A673 (cell line): ENCODE measurements around the gene PATJ.

Experiments
- EZH2 ChIP-seq: fragments of 200-600 bp; sonication (generic); IDR thresholded peaks from 2 replicates; pipeline ENCODE4 v1.6.1; 2017; ENCODE audit warnings: borderline replicate concordance, low read depth, mild to moderate bottlenecking, mixed read lengths, antibody characterized with exemption, low read length; ENCODE audit not compliant: poor library complexity, severe bottlenecking
- TF ChIP-seq, protein P1 (sequence below): fragments of 300-800, 200-600 bp; sonication (generic); conservative IDR thresholded peaks from 2 replicates; pipeline ENCODE4 v1.5.1; 2017; ENCODE audit warnings: low read depth, mild to moderate bottlenecking, antibody characterized with exemption, low read length, moderate library complexity, mixed read lengths

DNA sequence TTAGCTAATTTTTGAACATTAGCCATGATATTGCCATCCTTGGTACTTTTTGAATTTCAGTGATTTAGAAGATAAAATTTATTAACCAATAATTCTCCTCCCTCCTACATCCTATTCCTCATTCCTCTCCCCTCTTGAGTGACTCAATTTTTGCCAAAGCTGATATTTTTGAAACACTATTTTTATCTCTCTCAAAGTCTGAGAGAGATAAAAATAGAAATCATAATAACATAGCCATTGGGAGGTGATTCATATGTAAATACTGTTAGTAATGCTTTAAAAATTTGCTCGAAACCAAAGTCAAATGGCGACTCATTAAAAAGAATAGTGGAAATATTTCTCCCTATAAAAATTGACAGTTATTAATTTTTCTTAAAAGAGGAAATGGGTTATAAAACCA is 97.4 kb downstream of the PATJ start:
- TF ChIP-seq, protein P1, sequence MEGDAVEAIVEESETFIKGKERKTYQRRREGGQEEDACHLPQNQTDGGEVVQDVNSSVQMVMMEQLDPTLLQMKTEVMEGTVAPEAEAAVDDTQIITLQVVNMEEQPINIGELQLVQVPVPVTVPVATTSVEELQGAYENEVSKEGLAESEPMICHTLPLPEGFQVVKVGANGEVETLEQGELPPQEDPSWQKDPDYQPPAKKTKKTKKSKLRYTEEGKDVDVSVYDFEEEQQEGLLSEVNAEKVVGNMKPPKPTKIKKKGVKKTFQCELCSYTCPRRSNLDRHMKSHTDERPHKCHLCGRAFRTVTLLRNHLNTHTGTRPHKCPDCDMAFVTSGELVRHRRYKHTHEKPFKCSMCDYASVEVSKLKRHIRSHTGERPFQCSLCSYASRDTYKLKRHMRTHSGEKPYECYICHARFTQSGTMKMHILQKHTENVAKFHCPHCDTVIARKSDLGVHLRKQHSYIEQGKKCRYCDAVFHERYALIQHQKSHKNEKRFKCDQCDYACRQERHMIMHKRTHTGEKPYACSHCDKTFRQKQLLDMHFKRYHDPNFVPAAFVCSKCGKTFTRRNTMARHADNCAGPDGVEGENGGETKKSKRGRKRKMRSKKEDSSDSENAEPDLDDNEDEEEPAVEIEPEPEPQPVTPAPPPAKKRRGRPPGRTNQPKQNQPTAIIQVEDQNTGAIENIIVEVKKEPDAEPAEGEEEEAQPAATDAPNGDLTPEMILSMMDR, result no peak
- TF ChIP-seq EZH2, result no peak
